ENCODE results near the gene LTBP1.

The LTBP1 gene

DNA sequence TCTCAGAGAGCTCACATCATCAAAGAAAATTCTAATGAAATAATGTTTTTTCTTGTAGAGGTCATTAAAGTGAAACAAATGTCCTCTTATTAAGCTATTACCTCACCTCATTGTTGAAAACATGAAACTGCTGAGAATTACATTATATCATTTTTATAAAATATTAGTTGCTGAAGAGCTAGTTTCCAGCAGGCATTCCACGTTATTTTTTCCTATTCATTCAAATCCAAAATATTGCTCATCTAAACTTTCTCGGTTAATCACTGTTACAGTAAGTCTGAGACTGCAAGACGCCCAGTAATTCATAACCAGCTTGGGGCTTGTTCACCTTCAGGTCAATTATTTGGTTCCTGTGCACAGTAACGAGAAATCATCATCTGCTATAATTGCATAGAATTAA lies 391.2 kb downstream of the LTBP1 start:
- CTCF ChIA-PET: no interaction called here
- POLR2A ChIA-PET: no interaction called here
- no peak overlapping the region for H3K4me3 ChIP-seq (ENCODE audit: low read depth, low read length)
- TF ChIP-seq, protein P1, sequence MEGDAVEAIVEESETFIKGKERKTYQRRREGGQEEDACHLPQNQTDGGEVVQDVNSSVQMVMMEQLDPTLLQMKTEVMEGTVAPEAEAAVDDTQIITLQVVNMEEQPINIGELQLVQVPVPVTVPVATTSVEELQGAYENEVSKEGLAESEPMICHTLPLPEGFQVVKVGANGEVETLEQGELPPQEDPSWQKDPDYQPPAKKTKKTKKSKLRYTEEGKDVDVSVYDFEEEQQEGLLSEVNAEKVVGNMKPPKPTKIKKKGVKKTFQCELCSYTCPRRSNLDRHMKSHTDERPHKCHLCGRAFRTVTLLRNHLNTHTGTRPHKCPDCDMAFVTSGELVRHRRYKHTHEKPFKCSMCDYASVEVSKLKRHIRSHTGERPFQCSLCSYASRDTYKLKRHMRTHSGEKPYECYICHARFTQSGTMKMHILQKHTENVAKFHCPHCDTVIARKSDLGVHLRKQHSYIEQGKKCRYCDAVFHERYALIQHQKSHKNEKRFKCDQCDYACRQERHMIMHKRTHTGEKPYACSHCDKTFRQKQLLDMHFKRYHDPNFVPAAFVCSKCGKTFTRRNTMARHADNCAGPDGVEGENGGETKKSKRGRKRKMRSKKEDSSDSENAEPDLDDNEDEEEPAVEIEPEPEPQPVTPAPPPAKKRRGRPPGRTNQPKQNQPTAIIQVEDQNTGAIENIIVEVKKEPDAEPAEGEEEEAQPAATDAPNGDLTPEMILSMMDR (IDR thresholded peaks at IDR 0.05; ENCODE audit: insufficient read depth, low read length, missing control alignments): no peak
- DNase-seq (ENCODE audit: low read depth, low spot score): no peak

DNA sequence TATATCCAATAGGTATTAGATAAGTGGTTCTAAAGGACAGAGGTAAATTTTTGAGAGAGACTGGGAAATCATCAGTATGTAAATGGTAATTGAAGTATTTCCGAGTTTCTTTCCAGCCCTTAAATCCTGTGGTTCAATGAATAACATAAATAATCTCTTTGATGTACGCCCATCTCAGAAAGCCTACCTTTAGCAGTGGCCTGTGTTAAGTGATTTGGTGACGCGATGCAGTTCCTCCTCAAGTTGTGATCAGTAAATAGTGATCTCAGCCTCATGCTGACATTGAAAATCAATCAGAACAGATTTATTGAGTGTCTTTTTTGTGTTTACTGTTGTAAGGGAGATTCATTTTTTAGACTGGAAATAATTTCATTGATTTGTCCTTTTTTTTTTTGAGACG lies 392.5 kb downstream of the LTBP1 start:
- DNase-seq (ENCODE audit: low read depth, low spot score): no peak
- ChIA-PET POLR2A (no interaction called here), CTCF (no interaction called here)
- no peak overlapping the region for H3K4me3 ChIP-seq (ENCODE audit: low read depth, low read length)
- TF ChIP-seq, protein P1 (IDR thresholded peaks at IDR 0.05; ENCODE audit: insufficient read depth, low read length, missing control alignments): no peak

DNA sequence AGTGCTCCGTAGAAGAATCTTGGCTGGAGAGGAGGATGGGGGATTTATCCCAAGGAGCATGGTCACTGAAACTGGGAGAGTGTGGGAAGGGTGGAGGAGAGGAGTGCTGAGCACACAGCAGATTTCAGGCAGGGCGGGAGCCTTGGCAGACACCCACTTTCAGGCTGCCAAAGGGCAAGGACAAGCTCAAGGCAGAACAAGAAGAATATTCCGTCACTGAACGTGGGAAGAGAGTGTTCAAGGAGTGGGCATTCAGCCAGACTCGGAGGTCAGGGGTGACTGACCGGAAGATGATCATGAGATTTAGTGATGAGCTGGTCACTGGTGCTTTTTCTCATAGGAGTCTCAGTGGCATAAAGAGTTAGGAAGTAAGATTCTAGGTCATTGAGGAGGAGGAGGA lies 393.5 kb downstream of the LTBP1 start:
- DNase-seq (ENCODE audit: low read depth, low spot score): no peak
- ChIA-PET POLR2A (no interaction called here), CTCF (no interaction called here)
- TF ChIP-seq, protein P1 (IDR thresholded peaks at IDR 0.05; ENCODE audit: insufficient read depth, low read length, missing control alignments): no peak
- H3K4me3 ChIP-seq (ENCODE audit: low read depth, low read length): no peak overlapping the region

DNA sequence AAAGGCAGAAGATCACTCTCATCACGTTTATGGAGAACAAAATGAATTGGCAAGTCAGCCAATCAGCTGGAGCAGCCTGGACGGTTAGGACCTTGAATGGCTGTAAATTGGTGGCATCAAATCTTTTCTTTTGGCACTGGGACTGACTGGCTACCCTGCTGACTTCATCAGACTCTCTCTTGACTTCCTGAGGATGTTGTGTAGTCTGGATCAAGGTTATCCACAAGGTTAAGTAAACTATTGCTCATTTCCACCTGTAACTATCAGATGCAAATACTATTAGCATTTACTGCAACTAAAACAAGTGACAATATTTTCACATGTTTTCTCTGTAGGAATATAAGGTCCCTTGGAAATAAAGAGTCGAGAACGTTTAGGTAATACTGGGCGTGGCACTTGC lies 395.4 kb downstream of the LTBP1 start:
- H3K4me3 ChIP-seq (ENCODE audit: low read depth, low read length): no peak overlapping the region
- DNase-seq (ENCODE audit: low read depth, low spot score): no peak
- TF ChIP-seq, protein P1 (IDR thresholded peaks at IDR 0.05; ENCODE audit: insufficient read depth, low read length, missing control alignments): no peak
- POLR2A ChIA-PET: no interaction called here
- CTCF ChIA-PET: no interaction called here

DNA sequence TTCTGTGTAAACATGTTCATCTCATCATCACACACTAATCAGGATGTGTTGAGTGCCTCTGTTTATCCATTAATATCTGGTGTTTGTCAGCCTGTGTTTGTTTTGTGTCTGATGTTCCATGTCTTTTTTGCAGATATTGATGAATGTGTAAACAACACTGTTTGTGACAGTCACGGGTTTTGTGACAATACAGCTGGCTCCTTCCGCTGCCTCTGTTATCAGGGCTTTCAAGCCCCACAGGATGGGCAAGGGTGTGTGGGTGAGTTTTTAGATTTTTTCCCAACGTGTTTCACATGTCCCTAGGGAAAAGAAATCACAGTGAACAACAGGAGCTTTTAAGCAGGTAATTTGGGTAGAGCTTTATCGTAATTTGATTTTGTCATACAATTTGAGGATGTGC lies 396.0 kb downstream of the LTBP1 start:
- CTCF ChIA-PET: no interaction called here

DNA sequence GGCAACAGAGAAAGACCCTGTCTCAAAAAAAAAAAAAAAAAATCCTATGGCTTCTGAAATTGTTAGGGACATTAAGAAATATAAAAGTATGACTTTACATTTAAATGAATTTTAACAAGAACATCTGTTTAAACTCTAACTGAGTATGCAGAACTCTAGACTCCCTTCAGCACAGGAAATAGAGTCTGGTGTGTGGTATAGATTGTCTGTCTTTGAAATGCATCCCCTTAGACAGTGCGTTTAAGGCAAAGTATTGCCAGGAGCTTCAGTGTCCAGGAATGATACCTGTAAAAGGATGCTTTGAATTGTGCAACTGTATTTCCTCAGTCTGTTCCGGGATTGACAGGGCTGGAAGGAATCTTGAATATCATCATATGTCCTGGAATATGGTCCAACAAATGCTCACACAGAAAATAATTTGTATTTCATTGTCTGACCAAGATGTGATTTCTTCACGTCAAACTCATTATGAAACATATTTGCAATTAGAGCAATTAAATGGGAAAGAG lies 396.7 kb downstream of the LTBP1 start:
- TF ChIP-seq, protein P1 (IDR thresholded peaks at IDR 0.05; ENCODE audit: insufficient read depth, low read length, missing control alignments): no peak
- CTCF ChIA-PET: no interaction called here
- no peak for DNase-seq (ENCODE audit: low read depth, low spot score)
- no peak overlapping the region for H3K4me3 ChIP-seq (ENCODE audit: low read depth, low read length)
- POLR2A ChIA-PET: no interaction called here

More for the DNA sequence above, 396.0 kb downstream of the LTBP1 start:
- POLR2A ChIA-PET: no interaction called here
- no peak overlapping the region for H3K4me3 ChIP-seq (ENCODE audit: low read depth, low read length)
- TF ChIP-seq, protein P1 (IDR thresholded peaks at IDR 0.05; ENCODE audit: insufficient read depth, low read length, missing control alignments): no peak
- DNase-seq (ENCODE audit: low read depth, low spot score): no peak
